ENCODE data around the gene COX7A2. TPM values are rescaled to one million over a fixed set of nuclear protein-coding genes. Genes with fewer than 3 reads are reported as not detected.

Gene COX7A2
- total RNA-seq, 2 experiments from 2014 or later = 469 to 471 TPM

GRCh38 chr6:75201901-75202672 is 41.5 kb downstream of the COX7A2 start:
- CTCF ChIA-PET = interaction anchor here (1.9 kb wide), 1 partner anchor 9 kb away, joined by 10 read pairs; no protein-coding TSS in a partner anchor
- Mint-ChIP-seq H3K27ac (no peak overlapping the region), H3K9me3 (no peaks in the 10 kb centered on the region), H3K4me1 (peaks cover 35% of the 10 kb centered on the region), H3K27me3 (peaks cover 67% of the 10 kb centered on the region), H3K36me3 (ENCODE audit: low read depth) (peaks cover 4% of the 10 kb centered on the region), H3K4me3 (no peak overlapping the region)
- DNase-seq = no peak
- POLR2A ChIA-PET = no interaction called here

DNA sequence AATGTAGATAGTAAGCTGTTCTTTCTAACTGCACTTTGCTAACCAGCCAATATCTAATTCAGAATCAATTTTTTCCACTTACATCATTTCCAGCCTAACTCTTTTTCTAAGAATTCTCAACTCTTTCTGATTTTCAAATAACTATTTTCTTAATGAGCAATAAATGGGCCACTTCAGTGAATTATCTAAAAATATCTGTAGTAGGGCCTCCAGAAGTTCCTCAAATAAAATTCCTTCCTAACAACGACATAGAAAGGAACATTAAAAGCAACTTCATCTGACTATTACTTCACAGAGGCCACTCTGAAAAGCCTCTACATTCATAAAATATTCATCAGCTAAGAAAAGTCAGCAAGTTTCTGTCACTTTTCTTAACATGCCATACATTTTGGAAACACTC is 42.6 kb downstream of the COX7A2 start:
- peaks cover 25% of the 10 kb centered on the region for H3K4me1 Mint-ChIP-seq
- ChIA-PET CTCF (interaction anchor here (1.3 kb wide), 1 partner anchor 9 kb away, joined by 7 read pairs; no protein-coding TSS in a partner anchor), POLR2A (no interaction called here)

GRCh38 chr6:75199889-75200288 is 43.7 kb downstream of the COX7A2 start:
- H3K4me1 Mint-ChIP-seq = peaks cover 15% of the 10 kb centered on the region
- no peak overlapping the region for H3K27ac Mint-ChIP-seq
- peaks cover 4% of the 10 kb centered on the region for H3K36me3 Mint-ChIP-seq (ENCODE audit: low read depth)
- no peak overlapping the region for H3K4me3 Mint-ChIP-seq
- no peaks in the 10 kb centered on the region for H3K9me3 Mint-ChIP-seq
- POLR2A ChIA-PET = no interaction called here
- no peak for DNase-seq
- CTCF ChIA-PET = interaction anchor here (1.7 kb wide), 1 partner anchor 9 kb away, joined by 7 read pairs; no protein-coding TSS in a partner anchor
- peaks cover 46% of the 10 kb centered on the region for H3K27me3 Mint-ChIP-seq

More for the DNA sequence above, 42.6 kb downstream of the COX7A2 start:
- Mint-ChIP-seq H3K36me3 (ENCODE audit: low read depth) (peaks cover 4% of the 10 kb centered on the region), H3K4me3 (no peak overlapping the region), H3K27me3 (peaks cover 57% of the 10 kb centered on the region), H3K9me3 (no peaks in the 10 kb centered on the region), H3K27ac (no peak overlapping the region)
- no peak for DNase-seq

DNA sequence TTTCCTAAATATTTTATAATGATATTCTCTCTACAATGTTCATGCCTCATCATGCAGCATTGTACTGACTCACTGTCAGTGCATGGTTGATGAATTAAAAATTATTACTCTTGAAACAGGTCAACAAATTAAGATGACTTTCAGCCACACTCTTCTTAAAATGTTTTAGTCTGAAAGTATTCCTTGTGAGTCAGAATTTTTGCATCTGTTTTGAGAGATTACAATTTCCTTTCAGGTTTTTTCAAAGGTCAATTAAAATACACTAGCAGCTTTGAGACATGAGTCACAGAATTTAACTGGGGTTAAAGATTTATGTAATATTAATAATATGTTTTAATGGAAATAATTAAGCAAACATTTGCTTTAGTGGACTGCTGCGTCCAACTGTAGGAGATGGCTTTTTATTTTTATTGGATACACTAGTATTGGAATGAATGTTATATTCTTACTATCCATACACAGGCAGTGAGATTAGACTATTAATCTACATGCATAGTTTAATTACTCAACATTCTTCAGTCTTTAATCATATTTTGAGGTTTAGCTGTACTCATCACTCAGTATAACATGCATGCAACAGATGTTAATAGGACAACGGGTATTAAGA is 47.4 kb downstream of the COX7A2 start:
- Mint-ChIP-seq H3K27ac (no peak overlapping the region), H3K9me3 (no peaks in the 10 kb centered on the region), H3K4me3 (no peak overlapping the region), H3K4me1 (no peaks in the 10 kb centered on the region), H3K27me3 (peaks cover 10% of the 10 kb centered on the region), H3K36me3 (ENCODE audit: low read depth) (no peaks in the 10 kb centered on the region)
- CTCF ChIA-PET = interaction anchor here (1.2 kb wide), 1 partner anchor 13 kb away, joined by 3 read pairs; no protein-coding TSS in a partner anchor
- DNase-seq = no peak
- POLR2A ChIA-PET = no interaction called here

- Mint-ChIP-seq H3K36me3 (ENCODE audit: low read depth) (no peaks in the 10 kb centered on the region), H3K27ac (no peak overlapping the region), H3K4me1 (no peaks in the 10 kb centered on the region), H3K9me3 (no peaks in the 10 kb centered on the region), H3K4me3 (no peak overlapping the region), H3K27me3 (peaks cover 5% of the 10 kb centered on the region)
- ChIA-PET CTCF (no interaction called here), POLR2A (no interaction called here)
- no peak for DNase-seq
These were observed 55.2 kb downstream of the COX7A2 start for GRCh38 chr6:75188221-75188925.

Other genes starting within 250 kb of the COX7A2 start
- gene COL12A1, start 37.7 kb downstream of the COX7A2 start, total RNA-seq = not detected
- gene TMEM30A, start 41.0 kb upstream of the COX7A2 start, total RNA-seq = 10 to 100 TPM; 60.1 to 60.4 TPM
- gene FILIP1, start 250.0 kb upstream of the COX7A2 start, total RNA-seq = not detected

Measured in activated CD4-positive, alpha-beta memory T cell treated with anti-CD3 and anti-CD28 coated beads, Interleukin-2, amount 10 ng/mL, durations not matched to agents 7 days and 5 days (primary cell).